ENCODE results near the gene DSE. TPM values are rescaled to one million over a fixed set of nuclear protein-coding genes. Genes with fewer than 3 reads are reported as not detected.

Gene DSE
- total RNA-seq, 2 experiments from 2014 or later, result 5.7 to 7.1 TPM

- Mint-ChIP-seq H3K9me3 (ENCODE audit: low read depth) (no peaks in the 10 kb centered on the region), H3K36me3 (peaks cover 1% of the 10 kb centered on the region), H3K27ac (no peak overlapping the region), H3K4me1 (peaks cover 20% of the 10 kb centered on the region), H3K4me3 (no peak overlapping the region), H3K27me3 (peaks cover 26% of the 10 kb centered on the region)
- no peak for DNase-seq
- no peak for ATAC-seq
- CTCF ChIA-PET, result no interaction called here
Measured at GRCh38 chr6:116471531-116471930, 100.8 kb downstream of the DSE start.

DNA sequence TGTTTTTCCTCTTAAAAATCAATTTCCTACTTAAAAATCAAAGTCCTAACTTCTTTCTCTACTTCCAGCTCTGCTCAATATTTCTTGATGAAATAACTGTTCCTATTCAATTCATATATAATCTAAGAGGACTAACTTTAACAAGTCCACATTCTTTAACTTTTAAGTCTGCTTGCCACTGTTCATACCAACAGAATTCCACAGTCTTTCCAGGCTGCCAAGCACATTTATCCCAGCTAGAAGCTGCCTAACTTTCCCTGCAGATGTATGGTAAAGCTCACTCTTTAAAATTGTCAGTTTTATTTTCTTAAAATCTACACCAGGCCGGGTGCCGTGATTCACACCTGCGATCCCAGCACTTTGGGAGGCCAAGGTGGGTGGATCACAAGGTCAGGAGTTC is 102.0 kb downstream of the DSE start:
- CTCF ChIA-PET, result interaction anchor here (1.0 kb wide), 1 partner anchor 9 kb away, joined by 4 read pairs; no protein-coding TSS in a partner anchor
- no peak for ATAC-seq
- H3K27ac Mint-ChIP-seq, result no peak overlapping the region
- peaks cover 5% of the 10 kb centered on the region for H3K36me3 Mint-ChIP-seq
- no peak overlapping the region for H3K4me3 Mint-ChIP-seq
- peaks cover 25% of the 10 kb centered on the region for H3K27me3 Mint-ChIP-seq
- H3K9me3 Mint-ChIP-seq (ENCODE audit: low read depth), result no peaks in the 10 kb centered on the region
- peaks cover 24% of the 10 kb centered on the region for H3K4me1 Mint-ChIP-seq
- DNase-seq, result no peak

DNA sequence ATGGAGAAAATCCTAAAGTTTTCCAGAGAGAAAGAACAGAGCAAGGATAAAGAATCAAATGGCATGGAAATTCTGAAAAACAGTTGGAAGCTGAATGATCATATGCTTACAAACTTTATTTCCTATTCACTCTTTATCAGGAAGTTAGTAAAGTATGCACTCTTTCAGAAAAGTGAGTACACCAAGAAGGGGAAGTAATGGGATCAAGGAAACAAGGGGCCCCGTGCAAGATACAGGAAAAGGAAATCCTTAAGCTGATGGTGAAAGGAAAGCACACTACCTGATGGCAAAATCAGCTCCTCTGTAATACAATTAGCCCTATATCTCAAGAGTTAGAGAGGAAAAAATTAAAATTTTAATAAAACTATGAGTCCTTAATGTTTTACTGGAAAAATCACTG is 104.4 kb downstream of the DSE start:
- Mint-ChIP-seq H3K9me3 (ENCODE audit: low read depth) (peaks cover 2% of the 10 kb centered on the region), H3K27me3 (peaks cover 31% of the 10 kb centered on the region), H3K4me3 (peak overlapping the region; percentile 57), H3K27ac (peak overlapping the region; percentile 71), H3K4me1 (peaks cover 23% of the 10 kb centered on the region), H3K36me3 (peaks cover 5% of the 10 kb centered on the region)
- no peak for DNase-seq
- CTCF ChIA-PET, result interaction anchor here (0.7 kb wide), 1 partner anchor 11 kb away, joined by 3 read pairs; no protein-coding TSS in a partner anchor
- no peak for ATAC-seq

GRCh38 chr6:116476002-116476678 is 105.4 kb downstream of the DSE start:
- CTCF ChIA-PET, result no interaction called here
- peak overlapping the region; percentile 71 for H3K27ac Mint-ChIP-seq
- peaks cover 5% of the 10 kb centered on the region for H3K36me3 Mint-ChIP-seq
- peak; percentile 94 for ATAC-seq
- H3K4me1 Mint-ChIP-seq, result peaks cover 23% of the 10 kb centered on the region
- H3K4me3 Mint-ChIP-seq, result peak overlapping the region; percentile 57
- peaks cover 31% of the 10 kb centered on the region for H3K27me3 Mint-ChIP-seq
- H3K9me3 Mint-ChIP-seq (ENCODE audit: low read depth), result peaks cover 2% of the 10 kb centered on the region
- DNase-seq, result peak; percentile 86

- no peaks in the 10 kb centered on the region for H3K4me1 Mint-ChIP-seq
- ATAC-seq (no peak), DNase-seq (no peak)
- no peaks in the 10 kb centered on the region for H3K36me3 Mint-ChIP-seq
- no peak overlapping the region for H3K4me3 Mint-ChIP-seq
- H3K27ac Mint-ChIP-seq, result no peak overlapping the region
- H3K9me3 Mint-ChIP-seq (ENCODE audit: low read depth), result peaks cover 2% of the 10 kb centered on the region
- CTCF ChIA-PET, result no interaction called here
- peaks cover 57% of the 10 kb centered on the region for H3K27me3 Mint-ChIP-seq
Measured at GRCh38 chr6:116482780-116483179, 112.0 kb downstream of the DSE start.

GRCh38 chr6:116483616-116484015 is 112.9 kb downstream of the DSE start:
- no peak overlapping the region for H3K27ac Mint-ChIP-seq
- no peaks in the 10 kb centered on the region for H3K36me3 Mint-ChIP-seq
- H3K9me3 Mint-ChIP-seq (ENCODE audit: low read depth), result peaks cover 2% of the 10 kb centered on the region
- CTCF ChIA-PET, result interaction anchor here (1.1 kb wide), 1 partner anchor 14 kb away, joined by 4 read pairs; no protein-coding TSS in a partner anchor
- no peaks in the 10 kb centered on the region for H3K4me1 Mint-ChIP-seq
- H3K27me3 Mint-ChIP-seq, result peaks cover 59% of the 10 kb centered on the region
- DNase-seq (no peak), ATAC-seq (no peak)
- no peak overlapping the region for H3K4me3 Mint-ChIP-seq

GRCh38 chr6:116485559-116486184 is 114.9 kb downstream of the DSE start:
- CTCF ChIA-PET, result no interaction called here
- ATAC-seq, result no peak

GRCh38 chr6:116491610-116492330 is 121.0 kb downstream of the DSE start:
- Mint-ChIP-seq H3K4me1 (no peaks in the 10 kb centered on the region), H3K9me3 (ENCODE audit: low read depth) (no peaks in the 10 kb centered on the region), H3K27me3 (peaks cover 34% of the 10 kb centered on the region), H3K27ac (no peak overlapping the region), H3K36me3 (no peaks in the 10 kb centered on the region), H3K4me3 (no peak overlapping the region)
- CTCF ChIA-PET, result no interaction called here
- no peak for ATAC-seq
- no peak for DNase-seq

More at GRCh38 chr6:116485559-116486184, 114.9 kb downstream of the DSE start:
- DNase-seq, result no peak
- H3K27ac Mint-ChIP-seq, result no peak overlapping the region
- no peaks in the 10 kb centered on the region for H3K36me3 Mint-ChIP-seq
- H3K9me3 Mint-ChIP-seq (ENCODE audit: low read depth), result no peaks in the 10 kb centered on the region
- peaks cover 64% of the 10 kb centered on the region for H3K27me3 Mint-ChIP-seq
- no peak overlapping the region for H3K4me3 Mint-ChIP-seq
- no peaks in the 10 kb centered on the region for H3K4me1 Mint-ChIP-seq

DNA sequence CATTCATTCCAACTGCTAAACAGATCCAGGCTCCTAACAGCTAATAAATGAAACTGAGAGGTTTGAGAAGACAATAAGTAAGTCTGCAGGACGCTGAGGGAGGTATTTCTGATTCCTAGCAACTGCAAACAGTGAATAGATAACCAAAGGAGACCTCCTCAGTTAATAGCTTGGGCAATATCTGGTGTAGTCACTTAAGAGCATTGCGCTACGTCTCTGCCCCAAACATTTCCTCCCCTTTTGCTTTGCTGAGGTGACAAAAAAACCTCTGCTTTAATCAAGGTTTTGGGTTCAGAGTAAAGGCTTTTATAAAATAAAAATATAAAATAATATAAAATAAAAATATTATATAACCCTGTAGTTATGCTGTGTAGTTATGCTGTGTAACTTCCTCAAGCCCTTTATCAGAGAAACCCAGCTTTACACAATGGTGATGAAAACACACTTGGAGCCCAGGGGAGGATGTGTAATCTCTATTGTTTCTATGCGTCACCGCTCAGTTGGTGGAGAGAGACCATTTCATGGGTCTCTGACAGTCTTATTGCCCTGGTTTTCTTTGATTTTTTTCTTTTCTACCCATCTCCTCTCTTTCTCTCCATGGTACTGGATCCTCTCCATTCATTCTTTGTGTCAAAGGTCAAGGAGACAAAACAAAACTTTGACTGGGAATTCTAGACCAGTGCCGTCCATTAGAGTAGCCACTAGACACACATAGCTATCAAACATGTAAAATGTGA is 121.8 kb downstream of the DSE start:
- Mint-ChIP-seq H3K9me3 (ENCODE audit: low read depth) (no peaks in the 10 kb centered on the region), H3K27ac (no peak overlapping the region), H3K4me1 (no peaks in the 10 kb centered on the region), H3K4me3 (no peak overlapping the region), H3K27me3 (peaks cover 32% of the 10 kb centered on the region), H3K36me3 (no peaks in the 10 kb centered on the region)
- ATAC-seq, result no peak
- no peak for DNase-seq
- CTCF ChIA-PET, result no interaction called here

Other genes with a start within 250 kb of the DSE start
- gene COL10A1, start 244.8 kb upstream of the DSE start, total RNA-seq, result not detected
- gene TSPYL4, start 116.9 kb upstream of the DSE start, total RNA-seq, result 10 to 100 TPM; 15.1 to 17.3 TPM
- 10 to 100 TPM; 39.5 to 41.3 TPM for gene TSPYL1, start 91.0 kb upstream of the DSE start, total RNA-seq
- 10 to 100 TPM in 1 of 2 experiments, 1 to 10 TPM in 1; 3.8 to 13.8 TPM for gene CALHM6, start 90.4 kb downstream of the DSE start, total RNA-seq
- gene CALHM5, start 140.7 kb downstream of the DSE start, total RNA-seq, result not detected
- gene TRAPPC3L, start 174.7 kb downstream of the DSE start, total RNA-seq, result not detected
- gene CALHM4, start 182.8 kb downstream of the DSE start, total RNA-seq, result not detected
- gene RWDD1, start 200.6 kb downstream of the DSE start, total RNA-seq, result 10 to 100 TPM; 39.9 to 44.2 TPM
- under 1 TPM; 0.09 to 0.18 TPM for gene RSPH4A, start 245.5 kb downstream of the DSE start, total RNA-seq

Data from activated CD8-positive, alpha-beta memory T cell treated with anti-CD3 and anti-CD28 coated beads, Interleukin-2, amount 10 ng/mL, durations not matched to agents 7 days and 5 days (primary cell).